Smooth muscle cell (in vitro differentiated cells): ENCODE measurements around the gene ANKUB1. TPM values are rescaled to one million over a fixed set of nuclear protein-coding genes. Genes with fewer than 3 reads are reported as not detected.

Source experiments
- DNase-seq: peaks from one replicate; lab custom pipeline; 2025; ENCODE audit not compliant: unreplicated experiment; lab: John Stamatoyannopoulos, UW
- H2AFZ ChIP-seq: fragments of 200-600 bp; sonication (generic); 2 replicates; pipeline ENCODE4 v1.6.0; 2016; ENCODE audit warnings: antibody characterized with exemption, low read depth, mild to moderate bottlenecking
- H3F3A ChIP-seq: fragments of 200-600 bp; sonication (generic); 2 replicates; pipeline ENCODE4 v1.6.0; 2017; ENCODE audit warnings: antibody characterized with exemption, low read depth
- H3K27ac ChIP-seq: fragments of 200-600 bp; sonication (generic); 2 replicates; pipeline ENCODE4 v1.5.1; 2016; ENCODE audit warnings: low read depth, mild to moderate bottlenecking
- H3K27me3 ChIP-seq: fragments of 200-600 bp; sonication (generic); 2 replicates; pipeline ENCODE4 v1.6.1; 2016; ENCODE audit warnings: low read depth, mild to moderate bottlenecking
- H3K36me3 ChIP-seq: fragments of 200-600 bp; sonication (generic); 2 replicates; pipeline ENCODE4 v1.5.1; 2016; ENCODE audit warnings: low read depth
- H3K4me1 ChIP-seq: fragments of 200-600 bp; sonication (generic); 2 replicates; pipeline ENCODE4 v1.5.1; 2016; ENCODE audit warnings: low read depth
- H3K4me2 ChIP-seq: fragments of 200-600 bp; sonication (generic); 2 replicates; pipeline ENCODE4 v1.6.0; 2016; ENCODE audit warnings: mild to moderate bottlenecking
- H3K4me3 ChIP-seq: fragments of 200-600 bp; sonication (generic); 2 replicates; pipeline ENCODE4 v1.5.1; 2016; ENCODE audit warnings: mild to moderate bottlenecking
- H3K79me2 ChIP-seq: fragments of 200-600 bp; sonication (generic); 2 replicates; pipeline ENCODE4 v1.6.0; 2016; ENCODE audit warnings: low read depth, mild to moderate bottlenecking
- H3K9ac ChIP-seq: fragments of 200-600 bp; sonication (generic); 2 replicates; pipeline ENCODE4 v1.6.0; 2016; ENCODE audit warnings: low read depth
- H3K9me3 ChIP-seq: fragments of 200-600 bp; sonication (generic); replicated peaks from 2 replicates; pipeline ENCODE4 v1.5.1; 2016; ENCODE audit warnings: low read depth
- H4K20me1 ChIP-seq: fragments of 200-600 bp; sonication (generic); 2 replicates; pipeline ENCODE4 v1.6.0; 2016; ENCODE audit warnings: low read depth
- CTCF ChIP-seq: fragments of 200-600 bp; sonication (generic); IDR thresholded peaks from 2 replicates; pipeline ENCODE4 v1.5.1; 2017; ENCODE audit warnings: borderline replicate concordance, mild to moderate bottlenecking, antibody characterized with exemption; ENCODE audit not compliant: insufficient read depth, poor library complexity, severe bottlenecking
- WGBS: methylation state at CpG from one replicate; pipeline ENCODE4 v1.1.7; 2016; ENCODE audit warnings: low lambda C conversion rate; 5-methylcytosine and 5-hydroxymethylcytosine counted together
- polyA plus RNA-seq: library from polyadenylated mRNA; unstranded; fragments of >200 nt; fragmentation: Nextera tagmentation; extraction: Ambion mirVana; gene quantifications from 2 replicates; pipeline ENCODE4 v1.2.1, GENCODE V29; 2016
- total RNA-seq: library from RNA; depleted of rRNA; stranded (reverse); fragments of >200 nt; gene quantifications from 2 replicates; pipeline ENCODE4 v1.2.3, GENCODE V29; 2014

ANKUB1 gene
- total and polyA plus RNA-seq, 2 experiments from 2014 or later: not detected

GRCh38 chr3:149736953-149737205 is 55.5 kb downstream of the ANKUB1 start:
- no peaks in the 10 kb centered on the region for H3K9me3 ChIP-seq
- no peaks in the 10 kb centered on the region for H4K20me1 ChIP-seq
- H3K36me3 ChIP-seq: peaks cover 8% of the 10 kb centered on the region
- H3K4me1 ChIP-seq: peaks cover 3% of the 10 kb centered on the region
- H3K27ac ChIP-seq: no peak overlapping the region
- H2AFZ ChIP-seq: no peak overlapping the region
- no peak overlapping the region for H3K9ac ChIP-seq
- H3K79me2 ChIP-seq: no peaks in the 10 kb centered on the region
- H3K4me2 ChIP-seq: no peak overlapping the region
- peaks cover 11% of the 10 kb centered on the region for H3F3A ChIP-seq
- H3K27me3 ChIP-seq: no peaks in the 10 kb centered on the region
- no peak overlapping the region for H3K4me3 ChIP-seq
- no peak for DNase-seq
- TF ChIP-seq CTCF: no peak

- H4K20me1 ChIP-seq: no peaks in the 10 kb centered on the region
- TF ChIP-seq CTCF: no peak
- no peaks in the 10 kb centered on the region for H3K27me3 ChIP-seq
- no peaks in the 10 kb centered on the region for H3K79me2 ChIP-seq
- H3K4me2 ChIP-seq: peak overlapping the region; percentile 36
- DNase-seq: no peak
- H3K36me3 ChIP-seq: peaks cover 8% of the 10 kb centered on the region
- H2AFZ ChIP-seq: no peak overlapping the region
- no peak overlapping the region for H3K9ac ChIP-seq
- 6% methylated on average over 2 of the region's 2 CpGs for WGBS
- no peak overlapping the region for H3K4me3 ChIP-seq
- H3F3A ChIP-seq: peaks cover 11% of the 10 kb centered on the region
- H3K9me3 ChIP-seq: no peaks in the 10 kb centered on the region
- H3K4me1 ChIP-seq: peaks cover 3% of the 10 kb centered on the region
- H3K27ac ChIP-seq: peak overlapping the region; percentile 39
These were observed 56.0 kb downstream of the ANKUB1 start for GRCh38 chr3:149736175-149736952.

- H3K4me2 ChIP-seq: no peak overlapping the region
- H3K27me3 ChIP-seq: no peaks in the 10 kb centered on the region
- 91% methylated on average over 3 of the region's 3 CpGs for WGBS
- DNase-seq: no peak
- no peaks in the 10 kb centered on the region for H4K20me1 ChIP-seq
- H3K27ac ChIP-seq: no peak overlapping the region
- H3K36me3 ChIP-seq: no peaks in the 10 kb centered on the region
- peaks cover 3% of the 10 kb centered on the region for H3K4me1 ChIP-seq
- H3F3A ChIP-seq: peaks cover 11% of the 10 kb centered on the region
- H2AFZ ChIP-seq: no peak overlapping the region
- no peaks in the 10 kb centered on the region for H3K9me3 ChIP-seq
- TF ChIP-seq CTCF: no peak
- H3K4me3 ChIP-seq: no peak overlapping the region
- H3K9ac ChIP-seq: no peak overlapping the region
- H3K79me2 ChIP-seq: no peaks in the 10 kb centered on the region
These were observed 60.1 kb downstream of the ANKUB1 start for GRCh38 chr3:149732234-149732633.

- no peaks in the 10 kb centered on the region for H4K20me1 ChIP-seq
- H3K9me3 ChIP-seq: no peaks in the 10 kb centered on the region
- H3K9ac ChIP-seq: no peak overlapping the region
- no peak for DNase-seq
- no peak overlapping the region for H3K4me2 ChIP-seq
- 93% methylated on average over 2 of the region's 2 CpGs for WGBS
- no peaks in the 10 kb centered on the region for H3K4me1 ChIP-seq
- H3K27me3 ChIP-seq: no peaks in the 10 kb centered on the region
- TF ChIP-seq CTCF: no peak
- no peak overlapping the region for H3K27ac ChIP-seq
- no peak overlapping the region for H2AFZ ChIP-seq
- no peaks in the 10 kb centered on the region for H3K79me2 ChIP-seq
- H3F3A ChIP-seq: no peaks in the 10 kb centered on the region
- H3K4me3 ChIP-seq: no peak overlapping the region
- no peaks in the 10 kb centered on the region for H3K36me3 ChIP-seq
These were observed 64.7 kb downstream of the ANKUB1 start for GRCh38 chr3:149727656-149728055.
